Right lobe of liver (tissue), 4 donors: ENCODE measurements around the gene CREBL2.

Experiments used
- POLR2A ChIP-seq: fragments of 450-650 bp; IDR thresholded peaks from one replicate; pipeline ENCODE4 v1.6.1; 2017; ENCODE audit warnings: antibody characterized with exemption, mild to moderate bottlenecking
- TF ChIP-seq, protein P1 (sequence below), 4 donors: fragments of 200-600 bp in 3 of 4; fragments of 450-650 bp in 1 of 4; IDR thresholded peaks; one replicate each; pipeline versions ENCODE4 v1.5.1 to v1.8.0; 2016 to 2022; ENCODE audit warnings: antibody characterized with exemption in 4 of 4, mild to moderate bottlenecking in 2 of 4
- donor health status: DM: no; HTN: no; CAD: no.
- donor health status: DM: no; HTN: no; CAD: no.
- donor health status: DM: no; HTN: yes; CAD: no.

DNA sequence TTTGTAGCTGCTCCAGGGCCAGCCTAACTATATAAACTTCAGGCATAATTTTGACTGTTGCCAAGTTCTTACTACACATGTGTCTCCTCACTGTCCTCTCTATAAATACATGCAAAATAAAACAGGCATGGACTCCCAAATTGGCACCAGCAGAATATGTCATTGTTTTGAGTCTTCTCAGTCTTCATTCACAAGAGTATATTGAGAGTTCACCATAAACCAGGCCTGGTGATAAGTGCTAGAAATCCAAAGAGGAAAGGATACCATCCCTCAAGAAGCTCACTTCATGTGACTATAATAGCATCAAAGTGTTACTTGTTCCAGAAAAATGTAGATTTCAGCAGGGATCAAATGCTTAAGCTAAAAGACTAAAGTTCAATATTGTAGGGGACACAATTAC is 70.6 kb downstream of the CREBL2 start:
- TF ChIP-seq, protein P1, sequence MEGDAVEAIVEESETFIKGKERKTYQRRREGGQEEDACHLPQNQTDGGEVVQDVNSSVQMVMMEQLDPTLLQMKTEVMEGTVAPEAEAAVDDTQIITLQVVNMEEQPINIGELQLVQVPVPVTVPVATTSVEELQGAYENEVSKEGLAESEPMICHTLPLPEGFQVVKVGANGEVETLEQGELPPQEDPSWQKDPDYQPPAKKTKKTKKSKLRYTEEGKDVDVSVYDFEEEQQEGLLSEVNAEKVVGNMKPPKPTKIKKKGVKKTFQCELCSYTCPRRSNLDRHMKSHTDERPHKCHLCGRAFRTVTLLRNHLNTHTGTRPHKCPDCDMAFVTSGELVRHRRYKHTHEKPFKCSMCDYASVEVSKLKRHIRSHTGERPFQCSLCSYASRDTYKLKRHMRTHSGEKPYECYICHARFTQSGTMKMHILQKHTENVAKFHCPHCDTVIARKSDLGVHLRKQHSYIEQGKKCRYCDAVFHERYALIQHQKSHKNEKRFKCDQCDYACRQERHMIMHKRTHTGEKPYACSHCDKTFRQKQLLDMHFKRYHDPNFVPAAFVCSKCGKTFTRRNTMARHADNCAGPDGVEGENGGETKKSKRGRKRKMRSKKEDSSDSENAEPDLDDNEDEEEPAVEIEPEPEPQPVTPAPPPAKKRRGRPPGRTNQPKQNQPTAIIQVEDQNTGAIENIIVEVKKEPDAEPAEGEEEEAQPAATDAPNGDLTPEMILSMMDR (IDR thresholded peaks at IDR 0.05), result no peak
- no peak for TF ChIP-seq POLR2A
